Kasumi-1 (cell line): ENCODE results near the gene TRAPPC11.
A peak's percentile ranks its signal among the peaks of the same experiment; 100 is the strongest.
"Not testable (repeated sequence)": the region's sequence is repeated elsewhere in the genome, so short reads cannot be mapped to it uniquely, and the experiment has no call there.

Experiments used
- DNase-seq, 2 experiments: peaks; one replicate each; lab custom pipeline; 2025; lab: John Stamatoyannopoulos, UW

TRAPPC11 gene

GRCh38 chr4:183659029-183659871 is at the start of gene TRAPPC11, which contains the start of gene RWDD4:
Gene TRAPPC11 (plus strand): TSS chr4:183659293. CDS start chr4:183663868, 4,575 bp downstream.
Gene RWDD4 (minus strand): TSS chr4:183659185. CDS start chr4:183658952, 233 bp downstream.
- DNase-seq, result peak; percentile 99

GRCh38 chr4:183610033-183610432 is 49.1 kb upstream of the TRAPPC11 start:
- DNase-seq, result no peak

GRCh38 chr4:183610613-183611012 is 48.5 kb upstream of the TRAPPC11 start:
- DNase-seq, result no peak

GRCh38 chr4:183611210-183611830 is 47.8 kb upstream of the TRAPPC11 start:
- no peak for DNase-seq

GRCh38 chr4:183612329-183613250 is 46.5 kb upstream of the TRAPPC11 start:
- no peak for DNase-seq

GRCh38 chr4:183617075-183617474 is 42.0 kb upstream of the TRAPPC11 start:
- no peak for DNase-seq

- no peak for DNase-seq
These were observed 40.4 kb upstream of the TRAPPC11 start for GRCh38 chr4:183618681-183619080.

- no peak for DNase-seq
These were observed 38.7 kb upstream of the TRAPPC11 start for GRCh38 chr4:183620421-183620820.

- peak; percentile 88 to 90 for DNase-seq
These were observed 37.2 kb upstream of the TRAPPC11 start for GRCh38 chr4:183621875-183622274.

GRCh38 chr4:183624548-183624947 is 34.5 kb upstream of the TRAPPC11 start:
- no peak for DNase-seq

- no peak for DNase-seq
These were observed 32.9 kb upstream of the TRAPPC11 start for GRCh38 chr4:183626168-183626567.

- not testable (repeated sequence) for DNase-seq
These were observed 31.8 kb upstream of the TRAPPC11 start for GRCh38 chr4:183627286-183627685.

GRCh38 chr4:183627979-183628588 is 31.0 kb upstream of the TRAPPC11 start:
- no peak for DNase-seq

GRCh38 chr4:183631577-183632198 is 27.4 kb upstream of the TRAPPC11 start:
- DNase-seq, result no peak

- DNase-seq, result no peak
These were observed 26.4 kb upstream of the TRAPPC11 start for GRCh38 chr4:183632689-183633088.

- no peak for DNase-seq
These were observed 25.4 kb upstream of the TRAPPC11 start for GRCh38 chr4:183633476-183634400.

GRCh38 chr4:183635321-183635720 is 23.8 kb upstream of the TRAPPC11 start:
- DNase-seq, result no peak

- DNase-seq, result no peak
These were observed 23.4 kb upstream of the TRAPPC11 start for GRCh38 chr4:183635741-183636140.

GRCh38 chr4:183636503-183636902 is 22.6 kb upstream of the TRAPPC11 start:
- no peak for DNase-seq

GRCh38 chr4:183636923-183637322 is 22.2 kb upstream of the TRAPPC11 start:
- DNase-seq, result no peak
